GM21576 (cell line): Measurements from ENCODE around the gene FERD3L.

ENCODE experiments used
- ATAC-seq: cut with Tn5 transposase; IDR thresholded peaks from one replicate; pipeline ENCODE4 v1.9.1; 2021; ENCODE audit warnings: mild to moderate bottlenecking, moderate library complexity; ENCODE audit not compliant: unreplicated experiment

Gene FERD3L

GRCh38 chr7:19117091-19117869, 27.9 kb downstream of the FERD3L start, which contains the start of gene TWIST1:
Gene TWIST1, minus strand, starts transcription at chr7:19117636. Its CDS starts 315 bp downstream, at chr7:19117321.
- ATAC-seq = no peak

- ATAC-seq = no peak
Observed at GRCh38 chr7:19116121-19117090, 28.8 kb downstream of the FERD3L start.

- ATAC-seq = no peak
Observed at GRCh38 chr7:19114551-19114855, 30.7 kb downstream of the FERD3L start.

- no peak for ATAC-seq
Observed at GRCh38 chr7:19113855-19114550, 31.2 kb downstream of the FERD3L start.

- no peak for ATAC-seq
Observed at GRCh38 chr7:19113002-19113350, 32.2 kb downstream of the FERD3L start.

- ATAC-seq = no peak
Observed at GRCh38 chr7:19112274-19113001, 32.8 kb downstream of the FERD3L start.

GRCh38 chr7:19111474-19112273, 33.5 kb downstream of the FERD3L start:
- ATAC-seq = no peak

GRCh38 chr7:19110776-19111175, 34.4 kb downstream of the FERD3L start:
- ATAC-seq = no peak

- no peak for ATAC-seq
Observed at GRCh38 chr7:19110026-19110730, 35.0 kb downstream of the FERD3L start.

- no peak for ATAC-seq
Observed at GRCh38 chr7:19109000-19109946, 35.9 kb downstream of the FERD3L start.

GRCh38 chr7:19107356-19108146, 37.7 kb downstream of the FERD3L start:
- no peak for ATAC-seq

- no peak for ATAC-seq
Observed at GRCh38 chr7:19107081-19107355, 38.2 kb downstream of the FERD3L start.

GRCh38 chr7:19106241-19107080, 38.8 kb downstream of the FERD3L start:
- no peak for ATAC-seq

- ATAC-seq = no peak
Observed at GRCh38 chr7:19105546-19105945, 39.7 kb downstream of the FERD3L start.

GRCh38 chr7:19104811-19105210, 40.4 kb downstream of the FERD3L start:
- no peak for ATAC-seq

- ATAC-seq = no peak
Observed at GRCh38 chr7:19102884-19103283, 42.3 kb downstream of the FERD3L start.

GRCh38 chr7:19101909-19102308, 43.3 kb downstream of the FERD3L start:
- ATAC-seq = no peak
